Mucosa of stomach (tissue), 1 donor: ENCODE data around the gene DHCR24.
"Not testable (repeated sequence)": the region's sequence is repeated elsewhere in the genome, so short reads cannot be mapped to it uniquely, and the experiment has no call there.

Source experiments
- H3K27me3 ChIP-seq: one replicate; pipeline ENCODE4 v1.7.0; 2013; ENCODE audit warnings: mild to moderate bottlenecking, low read length; ENCODE audit not compliant: control insufficient read depth, insufficient read depth
- H3K36me3 ChIP-seq: one replicate; pipeline ENCODE4 v1.7.0; 2013; ENCODE audit warnings: low read length; ENCODE audit not compliant: control insufficient read depth, insufficient read depth
- H3K4me1 ChIP-seq: one replicate; pipeline ENCODE4 v1.7.0; 2013; ENCODE audit warnings: mild to moderate bottlenecking, low read length; ENCODE audit not compliant: control insufficient read depth, insufficient read depth
- H3K4me3 ChIP-seq: one replicate; pipeline ENCODE4 v1.7.0; 2013; ENCODE audit warnings: low read length
- H3K9ac ChIP-seq: one replicate; pipeline ENCODE4 v1.7.0; 2013; ENCODE audit warnings: mild to moderate bottlenecking, low read length, moderate library complexity
- H3K9me3 ChIP-seq: one replicate; pipeline ENCODE4 v1.7.0; 2013; ENCODE audit warnings: mild to moderate bottlenecking, low read length, moderate library complexity; ENCODE audit not compliant: control insufficient read depth
- donor health status: Pancreatic carcinoma.

Gene DHCR24

GRCh38 chr1:54919367-54920359 lies 32.7 kb upstream of the DHCR24 start:
- H3K4me1 ChIP-seq: peaks cover 7% of the 10 kb centered on the region
- H3K9ac ChIP-seq: no peak overlapping the region
- no peaks in the 10 kb centered on the region for H3K36me3 ChIP-seq
- no peak overlapping the region for H3K4me3 ChIP-seq
- no peaks in the 10 kb centered on the region for H3K9me3 ChIP-seq
- H3K27me3 ChIP-seq: no peaks in the 10 kb centered on the region

GRCh38 chr1:54911076-54911475 lies 24.1 kb upstream of the DHCR24 start:
- H3K36me3 ChIP-seq, H3K9me3 ChIP-seq, H3K4me3 ChIP-seq, H3K4me1 ChIP-seq, H3K9ac ChIP-seq, H3K27me3 ChIP-seq: not testable (repeated sequence)

- H3K36me3 ChIP-seq: no peaks in the 10 kb centered on the region
- H3K9ac ChIP-seq: no peak overlapping the region
- H3K4me3 ChIP-seq: no peak overlapping the region
- no peaks in the 10 kb centered on the region for H3K27me3 ChIP-seq
- H3K9me3 ChIP-seq: no peaks in the 10 kb centered on the region
- H3K4me1 ChIP-seq: peaks cover 4% of the 10 kb centered on the region
Observed at GRCh38 chr1:54906586-54906985, 19.6 kb upstream of the DHCR24 start.

- Histone ChIP-seq H3K9ac (no peak overlapping the region), H3K9me3 (no peaks in the 10 kb centered on the region), H3K4me1 (peaks cover 4% of the 10 kb centered on the region), H3K4me3 (no peak overlapping the region), H3K36me3 (no peaks in the 10 kb centered on the region), H3K27me3 (no peaks in the 10 kb centered on the region)
Observed at GRCh38 chr1:54904476-54905048, 17.6 kb upstream of the DHCR24 start.

- Histone ChIP-seq H3K36me3 (no peaks in the 10 kb centered on the region), H3K4me3 (no peak overlapping the region), H3K9ac (no peak overlapping the region), H3K9me3 (no peaks in the 10 kb centered on the region), H3K4me1 (no peaks in the 10 kb centered on the region), H3K27me3 (no peaks in the 10 kb centered on the region)
Observed at GRCh38 chr1:54894271-54894670, 7.3 kb upstream of the DHCR24 start.

GRCh38 chr1:54892586-54892985 lies 5.6 kb upstream of the DHCR24 start:
- no peak overlapping the region for H3K9ac ChIP-seq
- no peaks in the 10 kb centered on the region for H3K36me3 ChIP-seq
- H3K27me3 ChIP-seq: peaks cover 2% of the 10 kb centered on the region
- peaks cover 14% of the 10 kb centered on the region for H3K4me1 ChIP-seq
- no peaks in the 10 kb centered on the region for H3K9me3 ChIP-seq
- no peak overlapping the region for H3K4me3 ChIP-seq

GRCh38 chr1:54889132-54889725 lies 2.2 kb upstream of the DHCR24 start:
- Histone ChIP-seq H3K4me3 (no peak overlapping the region), H3K36me3 (no peaks in the 10 kb centered on the region), H3K27me3 (peaks cover 6% of the 10 kb centered on the region), H3K4me1 (peaks cover 37% of the 10 kb centered on the region), H3K9ac (no peak overlapping the region), H3K9me3 (no peaks in the 10 kb centered on the region)

- H3K4me1 ChIP-seq: peaks cover 47% of the 10 kb centered on the region
- H3K9ac ChIP-seq: no peak overlapping the region
- H3K4me3 ChIP-seq: peak overlapping the region; percentile 66
- peaks cover 6% of the 10 kb centered on the region for H3K27me3 ChIP-seq
- H3K36me3 ChIP-seq: peaks cover under 1% of the 10 kb centered on the region
- H3K9me3 ChIP-seq: no peaks in the 10 kb centered on the region
Observed at GRCh38 chr1:54888080-54888733, 1.2 kb upstream of the DHCR24 start.

GRCh38 chr1:54887665-54888071 lies 673 bp upstream of the DHCR24 start:
- Histone ChIP-seq H3K9ac (peak overlapping the region; percentile 54), H3K4me1 (peaks cover 48% of the 10 kb centered on the region), H3K4me3 (peak overlapping the region; percentile 66), H3K9me3 (no peaks in the 10 kb centered on the region), H3K36me3 (peaks cover 4% of the 10 kb centered on the region), H3K27me3 (peaks cover 6% of the 10 kb centered on the region)

GRCh38 chr1:54885807-54886723 lies 930 bp downstream of the DHCR24 start:
- Histone ChIP-seq H3K27me3 (peaks cover 6% of the 10 kb centered on the region), H3K4me3 (peak overlapping the region; percentile 66), H3K4me1 (peaks cover 48% of the 10 kb centered on the region), H3K9ac (peak overlapping the region; percentile 30), H3K9me3 (no peaks in the 10 kb centered on the region), H3K36me3 (peaks cover 4% of the 10 kb centered on the region)

GRCh38 chr1:54885237-54885679 lies 1.7 kb downstream of the DHCR24 start:
- peak overlapping the region; percentile 30 for H3K9ac ChIP-seq
- H3K4me1 ChIP-seq: peaks cover 48% of the 10 kb centered on the region
- peaks cover 6% of the 10 kb centered on the region for H3K27me3 ChIP-seq
- H3K4me3 ChIP-seq: no peak overlapping the region
- H3K36me3 ChIP-seq: peaks cover 4% of the 10 kb centered on the region
- H3K9me3 ChIP-seq: no peaks in the 10 kb centered on the region
